GM18502 (cell line): ENCODE measurements around the gene MRPL51.

Source experiments
- ATAC-seq: cut with Tn5 transposase; IDR thresholded peaks from one replicate; pipeline ENCODE4 v1.9.1; 2021; ENCODE audit warnings: mild to moderate bottlenecking; ENCODE audit not compliant: unreplicated experiment, poor library complexity

The MRPL51 gene

DNA sequence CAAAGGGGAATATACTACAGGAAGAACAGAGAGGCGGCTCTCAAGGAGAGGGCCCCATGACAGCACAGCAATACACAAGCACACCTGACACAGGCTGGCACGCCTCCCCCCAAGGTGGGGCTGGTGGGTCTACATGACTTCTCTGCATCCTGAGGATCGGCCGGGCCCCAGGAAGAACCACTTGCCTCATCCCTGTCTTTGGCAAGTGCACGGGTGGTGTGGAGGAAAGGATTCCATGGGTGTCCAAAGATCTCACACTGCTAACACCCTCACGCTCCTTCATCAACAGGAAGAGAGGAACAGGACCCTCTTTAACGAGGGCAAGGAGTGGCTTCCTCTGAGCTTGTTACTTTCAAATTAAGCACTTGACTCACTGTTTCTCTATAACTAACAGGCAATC lies 29.8 kb downstream of the MRPL51 start:
- no peak for ATAC-seq

DNA sequence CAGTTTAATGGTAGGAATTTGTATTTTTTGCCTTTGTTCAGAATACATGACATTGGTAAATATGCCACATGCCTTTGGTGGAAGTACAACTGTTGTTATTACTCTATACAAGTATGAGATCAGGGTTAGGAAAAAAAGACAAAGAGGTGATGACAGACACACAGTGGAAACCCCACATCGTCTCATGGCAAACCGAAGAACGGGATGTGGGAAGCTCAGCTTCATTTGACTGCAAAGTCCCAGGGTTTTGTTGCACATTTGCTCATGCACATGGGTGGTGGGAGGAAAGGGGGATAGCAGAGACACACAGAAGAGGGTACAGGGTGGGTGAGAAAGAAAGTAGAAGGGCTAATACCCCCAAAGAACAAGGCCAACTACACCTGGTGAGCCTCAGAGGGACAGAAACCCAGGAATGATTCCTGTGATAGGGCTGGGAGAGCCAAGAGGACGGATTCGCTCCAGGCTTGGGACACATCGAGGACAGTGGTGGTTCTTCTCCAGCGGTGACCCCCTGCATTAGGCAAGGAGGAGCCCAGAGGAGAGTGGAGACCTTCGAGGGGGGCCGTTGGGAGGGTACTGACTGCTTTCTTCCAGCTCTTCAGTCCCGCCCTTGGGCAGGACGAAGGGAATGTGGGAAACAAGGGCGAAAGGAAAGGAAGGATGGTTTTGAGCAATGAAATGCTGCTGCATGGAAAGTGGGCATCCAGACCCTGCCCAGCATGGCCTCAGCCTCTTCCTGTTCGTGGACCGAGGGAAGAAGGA lies 30.6 kb downstream of the MRPL51 start:
- ATAC-seq: peak; percentile 13

DNA sequence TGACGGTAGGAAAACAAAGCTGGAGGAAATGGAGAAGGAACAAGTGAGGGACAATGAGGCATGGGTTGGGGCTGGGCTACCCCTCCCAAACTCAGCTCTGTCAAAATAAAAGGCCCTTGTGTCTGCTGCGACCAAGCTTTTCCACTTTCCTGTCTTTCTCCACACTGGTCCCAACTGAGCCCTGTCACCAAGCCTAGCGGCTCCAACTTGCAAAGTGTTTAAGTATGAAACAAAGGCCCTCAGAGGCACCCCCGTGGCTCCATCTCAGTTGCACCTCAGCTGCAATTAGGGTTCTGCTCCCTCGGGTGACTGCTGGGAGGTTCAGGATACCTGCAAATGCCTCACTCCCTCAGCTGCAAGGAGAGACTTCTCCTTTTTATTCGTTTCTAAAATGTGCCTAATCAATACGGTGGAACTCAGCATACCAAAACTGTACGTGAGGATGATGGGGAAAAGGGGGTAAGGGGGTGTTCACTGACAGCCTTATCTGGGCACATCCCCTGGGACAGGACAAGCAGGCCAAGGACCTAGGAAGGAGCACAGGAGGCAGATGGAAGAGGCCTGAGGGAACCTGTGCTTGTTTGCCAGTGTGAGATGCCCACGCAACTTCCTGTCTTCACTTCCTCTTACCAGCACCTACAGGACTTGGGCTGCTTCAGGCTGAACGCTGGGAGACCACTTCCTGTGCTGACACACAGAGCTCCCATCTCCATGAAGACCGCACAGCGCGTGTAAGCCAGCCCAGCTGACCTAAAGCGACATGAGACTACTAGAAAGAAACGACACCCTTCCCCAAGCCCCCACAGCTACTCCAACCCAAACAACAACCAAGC lies 31.4 kb downstream of the MRPL51 start:
- peak; percentile 71 for ATAC-seq

DNA sequence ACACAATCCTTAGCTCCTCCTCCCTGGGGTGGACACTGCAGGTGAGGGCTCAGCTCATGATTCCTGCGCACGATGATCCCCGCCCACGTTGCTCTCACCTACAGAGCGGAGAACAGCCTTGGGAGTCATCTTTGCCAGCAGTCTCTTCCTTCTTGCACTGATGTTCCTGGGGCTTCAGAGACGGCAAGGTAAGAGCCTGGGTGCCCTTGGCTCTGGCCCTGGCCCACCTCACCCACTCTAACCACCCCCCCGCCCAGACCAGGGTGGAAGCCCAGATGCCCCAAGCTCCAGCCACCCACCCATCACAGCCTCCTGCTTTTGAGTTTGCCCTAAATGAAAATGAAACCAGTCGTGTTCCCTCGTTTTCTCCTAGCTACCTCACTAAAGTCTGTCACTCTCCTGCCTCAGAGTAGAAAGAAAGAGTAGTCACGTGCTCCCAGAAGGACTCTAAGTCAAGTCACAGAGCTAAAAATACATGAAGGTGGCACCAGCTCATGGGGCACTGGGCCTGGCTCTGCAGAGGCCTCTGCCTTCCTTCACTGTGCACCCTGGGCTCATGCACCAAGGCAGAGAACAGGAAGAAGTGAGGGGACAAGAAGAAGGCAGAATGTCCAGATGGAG lies 32.2 kb downstream of the MRPL51 start:
- ATAC-seq: no peak

DNA sequence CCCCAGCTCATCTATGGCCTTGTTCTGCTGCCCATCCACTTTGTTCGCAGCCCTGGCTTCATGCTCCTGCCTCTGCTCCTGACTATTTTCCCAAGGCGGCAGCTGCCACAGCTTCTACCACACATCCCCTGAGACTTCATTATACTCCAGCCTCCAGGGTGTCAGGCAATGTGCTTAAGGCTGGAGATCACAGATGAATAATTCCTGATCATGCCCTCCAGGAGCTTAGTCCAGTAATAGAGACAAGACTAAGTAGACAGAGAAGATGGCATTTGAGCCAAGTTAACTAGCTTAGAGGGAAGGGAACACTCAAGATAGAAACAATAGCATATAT lies 34.1 kb downstream of the MRPL51 start:
- ATAC-seq: no peak

DNA sequence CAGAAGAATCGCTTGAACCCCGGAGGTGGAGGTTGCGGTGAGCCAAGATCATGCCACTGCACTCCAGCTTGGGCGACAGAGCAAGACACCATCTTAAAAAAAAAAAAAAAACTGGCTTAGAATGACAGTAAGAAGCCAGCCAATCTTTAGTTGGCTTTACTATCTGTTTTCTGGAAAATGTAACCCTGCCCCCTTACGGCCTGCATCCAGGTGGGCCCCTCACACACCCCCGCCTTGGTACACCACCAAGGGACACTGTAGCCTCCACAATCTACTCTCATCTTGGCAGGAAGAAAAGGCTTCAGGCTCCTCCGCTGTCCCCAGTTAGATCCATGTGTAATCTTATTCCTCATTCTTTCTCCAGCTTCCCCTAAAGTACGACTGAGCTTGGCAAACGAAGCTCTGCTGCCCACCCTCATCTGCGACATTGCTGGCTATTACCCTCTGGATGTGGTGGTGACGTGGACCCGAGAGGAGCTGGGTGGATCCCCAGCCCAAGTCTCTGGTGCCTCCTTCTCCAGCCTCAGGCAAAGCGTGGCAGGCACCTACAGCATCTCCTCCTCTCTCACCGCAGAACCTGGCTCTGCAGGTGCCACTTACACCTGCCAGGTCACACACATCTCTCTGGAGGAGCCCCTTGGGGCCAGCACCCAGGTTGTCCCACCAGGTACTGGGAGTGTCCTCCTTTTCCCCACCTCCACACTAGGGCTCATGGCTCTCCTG lies 34.6 kb downstream of the MRPL51 start:
- no peak for ATAC-seq

DNA sequence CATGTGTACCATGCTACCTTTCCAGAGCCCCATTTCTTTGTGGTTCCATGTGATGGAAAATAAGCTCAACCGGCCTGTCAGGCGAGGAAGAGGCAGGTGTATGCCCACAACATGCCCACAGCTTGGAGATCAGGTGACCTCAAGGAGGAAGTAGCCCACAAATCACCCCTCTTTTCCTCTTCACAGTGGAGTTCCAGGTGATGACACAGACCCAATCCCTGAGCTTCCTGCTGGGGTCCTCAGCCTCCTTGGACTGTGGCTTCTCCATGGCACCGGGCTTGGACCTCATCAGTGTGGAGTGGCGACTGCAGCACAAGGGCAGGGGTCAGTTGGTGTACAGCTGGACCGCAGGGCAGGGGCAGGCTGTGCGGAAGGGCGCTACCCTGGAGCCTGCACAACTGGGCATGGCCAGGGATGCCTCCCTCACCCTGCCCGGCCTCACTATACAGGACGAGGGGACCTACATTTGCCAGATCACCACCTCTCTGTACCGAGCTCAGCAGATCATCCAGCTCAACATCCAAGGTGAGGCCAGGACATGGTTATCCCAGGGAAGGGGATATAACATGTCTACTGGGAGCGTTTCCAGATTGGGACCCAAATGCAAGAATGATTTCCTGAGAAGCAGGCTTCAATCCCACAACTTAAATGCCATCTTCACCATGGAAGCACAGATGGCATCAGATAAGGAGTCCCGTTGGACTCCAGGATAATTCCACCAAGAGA lies 35.7 kb downstream of the MRPL51 start:
- no peak for ATAC-seq

DNA sequence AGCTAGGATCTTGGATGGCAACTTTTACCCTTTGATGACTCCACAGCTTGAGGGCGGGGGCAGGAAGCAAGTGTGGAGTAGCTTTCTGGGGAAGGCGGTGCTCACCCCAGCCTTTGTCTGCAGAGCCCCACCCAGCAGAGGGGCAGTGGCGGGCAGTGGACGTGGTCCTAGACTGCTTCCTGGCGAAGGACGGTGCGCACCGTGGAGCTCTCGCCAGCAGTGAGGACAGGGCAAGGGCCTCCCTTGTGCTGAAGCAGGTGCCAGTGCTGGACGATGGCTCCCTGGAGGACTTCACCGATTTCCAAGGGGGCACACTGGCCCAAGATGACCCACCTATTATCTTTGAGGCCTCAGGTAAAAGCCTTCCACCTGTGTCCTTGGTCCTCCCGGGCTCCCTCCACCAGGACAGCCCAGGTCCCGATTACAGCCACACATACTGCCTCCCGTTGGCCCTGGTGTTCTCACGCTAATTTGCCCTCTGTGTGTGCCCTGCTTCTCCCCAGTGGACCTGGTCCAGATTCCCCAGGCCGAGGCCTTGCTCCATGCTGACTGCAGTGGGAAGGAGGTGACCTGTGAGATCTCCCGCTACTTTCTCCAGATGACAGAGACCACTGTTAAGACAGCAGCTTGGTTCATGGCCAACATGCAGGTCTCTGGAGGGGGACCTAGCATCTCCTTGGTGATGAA lies 40.0 kb downstream of the MRPL51 start:
- no peak for ATAC-seq

DNA sequence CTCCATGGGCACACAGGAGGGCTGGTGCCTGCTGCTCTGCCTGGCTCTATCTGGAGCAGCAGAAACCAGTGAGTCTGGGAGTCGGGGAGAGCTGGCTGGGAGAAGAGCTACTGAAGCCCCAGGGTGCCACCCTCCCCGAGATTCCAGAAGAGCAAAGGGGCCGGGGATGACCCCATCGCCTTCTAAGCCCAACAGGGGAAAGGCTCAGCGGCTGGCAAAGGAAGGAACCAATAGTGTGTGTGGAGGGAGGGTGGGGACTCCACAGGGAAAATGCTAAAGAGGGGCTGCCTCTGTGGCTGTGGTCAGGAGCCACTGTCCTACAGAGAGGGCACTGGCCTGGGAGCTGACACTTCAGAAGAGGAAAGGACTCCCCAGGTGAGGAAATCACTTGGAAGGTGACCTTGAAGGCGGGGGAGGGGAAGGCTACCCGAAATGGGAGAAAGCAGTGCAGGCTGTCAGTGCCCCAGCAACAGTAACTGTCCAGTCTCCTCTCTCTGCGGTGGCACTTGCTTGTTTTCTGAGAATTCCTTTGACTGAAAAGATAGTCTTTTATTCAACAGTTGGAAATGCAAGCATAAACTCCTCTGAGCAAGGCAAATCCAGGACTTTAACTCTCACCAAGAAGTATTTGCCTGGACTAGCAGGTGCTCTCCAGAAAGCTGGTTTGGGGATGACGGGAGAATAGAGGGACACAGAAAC lies 40.7 kb downstream of the MRPL51 start:
- no peak for ATAC-seq

DNA sequence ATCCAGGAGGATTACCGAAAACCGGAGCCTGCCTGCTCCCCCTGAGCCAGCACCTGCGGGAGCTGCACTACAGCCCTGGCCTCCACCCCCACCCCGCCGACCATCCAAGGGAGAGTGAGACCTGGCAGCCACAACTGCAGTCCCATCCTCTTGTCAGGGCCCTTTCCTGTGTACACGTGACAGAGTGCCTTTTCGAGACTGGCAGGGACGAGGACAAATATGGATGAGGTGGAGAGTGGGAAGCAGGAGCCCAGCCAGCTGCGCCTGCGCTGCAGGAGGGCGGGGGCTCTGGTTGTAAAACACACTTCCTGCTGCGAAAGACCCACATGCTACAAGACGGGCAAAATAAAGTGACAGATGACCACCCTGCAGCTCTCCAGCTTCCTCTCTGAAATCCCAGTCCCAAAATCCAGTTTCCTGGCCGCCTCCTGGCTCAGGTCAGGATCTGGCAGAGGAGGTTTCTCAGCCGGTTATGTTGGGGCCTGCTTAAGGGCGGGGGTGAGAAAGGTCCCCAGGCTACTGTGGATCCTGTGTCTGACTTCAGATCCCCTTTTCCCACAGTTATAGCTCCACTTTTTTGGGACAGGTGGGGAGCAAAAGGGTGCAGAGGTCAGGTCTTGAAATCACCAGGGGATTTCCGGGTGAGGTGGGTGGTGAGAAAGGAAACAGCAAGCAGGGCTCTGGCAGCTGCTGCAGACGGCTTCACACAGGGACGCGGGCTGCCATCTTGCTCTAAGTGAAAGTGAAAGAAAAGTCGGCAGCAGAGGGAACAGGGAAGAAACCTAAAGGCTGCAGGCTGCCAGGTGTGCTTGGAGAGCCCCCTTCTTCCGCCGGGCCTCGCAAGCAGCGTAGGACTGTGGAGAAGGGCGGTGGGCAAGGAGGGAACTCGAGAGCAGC lies 41.5 kb downstream of the MRPL51 start, which contains the start of gene TAPBPL:
Gene TAPBPL (plus strand): TSS at position 695 of the 897 bp plus-strand sequence. CDS start 207 bp downstream, outside the sequence.
- ATAC-seq: peak; percentile 68

DNA sequence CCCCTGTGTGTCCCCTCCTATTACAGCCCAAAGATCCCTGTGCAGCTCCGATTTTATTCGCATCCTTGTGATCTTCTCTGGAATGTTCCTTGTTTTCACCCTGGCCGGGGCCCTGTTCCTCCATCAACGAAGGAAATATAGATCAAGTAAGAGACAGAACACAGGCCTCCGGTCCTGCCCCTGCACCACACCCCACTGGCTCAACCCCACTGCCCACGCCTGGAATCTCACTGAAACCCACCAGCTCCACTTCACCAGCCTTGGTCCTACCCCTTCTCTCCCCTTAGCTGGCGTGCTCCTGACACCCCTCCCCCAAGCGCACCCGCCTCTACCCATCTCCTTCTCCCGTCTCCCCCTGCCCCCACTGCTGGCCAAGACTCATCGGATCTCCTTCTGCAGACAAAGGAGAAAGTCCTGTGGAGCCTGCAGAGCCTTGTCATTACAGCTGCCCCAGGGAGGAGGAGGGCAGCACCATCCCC lies 42.2 kb downstream of the MRPL51 start:
- ATAC-seq: no peak

DNA sequence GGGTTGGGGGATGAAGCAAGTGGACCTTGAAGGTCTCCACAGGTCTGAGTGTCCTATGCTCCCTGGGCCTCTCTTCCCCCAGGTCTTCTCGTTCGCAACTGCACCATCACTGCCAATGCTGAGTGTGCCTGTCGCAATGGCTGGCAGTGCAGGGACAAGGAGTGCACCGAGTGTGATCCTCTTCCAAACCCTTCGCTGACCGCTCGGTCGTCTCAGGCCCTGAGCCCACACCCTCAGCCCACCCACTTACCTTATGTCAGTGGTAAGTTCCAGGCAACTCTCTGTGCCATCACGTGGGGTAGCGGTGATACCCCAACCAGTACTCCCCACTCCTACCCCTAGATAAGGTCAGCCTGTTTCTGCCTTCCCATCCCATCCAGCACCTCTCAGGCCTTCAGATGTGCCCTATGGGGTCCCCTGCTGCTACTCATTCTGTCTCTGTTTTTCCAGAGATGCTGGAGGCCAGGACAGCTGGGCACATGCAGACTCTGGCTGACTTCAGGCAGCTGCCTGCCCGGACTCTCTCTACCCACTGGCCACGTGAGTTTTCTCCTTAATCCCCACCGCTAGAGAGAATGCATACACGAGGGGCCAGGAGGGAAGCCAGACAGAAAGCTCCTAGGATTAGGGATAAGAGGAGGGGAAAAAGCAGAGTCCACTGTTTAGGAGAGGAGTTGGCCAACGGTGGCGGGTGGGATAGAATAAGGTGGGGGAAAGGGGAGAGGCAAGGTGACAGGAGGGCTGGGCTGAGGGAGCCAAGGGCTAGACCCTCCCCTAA lies 42.8 kb downstream of the MRPL51 start:
- no peak for ATAC-seq

DNA sequence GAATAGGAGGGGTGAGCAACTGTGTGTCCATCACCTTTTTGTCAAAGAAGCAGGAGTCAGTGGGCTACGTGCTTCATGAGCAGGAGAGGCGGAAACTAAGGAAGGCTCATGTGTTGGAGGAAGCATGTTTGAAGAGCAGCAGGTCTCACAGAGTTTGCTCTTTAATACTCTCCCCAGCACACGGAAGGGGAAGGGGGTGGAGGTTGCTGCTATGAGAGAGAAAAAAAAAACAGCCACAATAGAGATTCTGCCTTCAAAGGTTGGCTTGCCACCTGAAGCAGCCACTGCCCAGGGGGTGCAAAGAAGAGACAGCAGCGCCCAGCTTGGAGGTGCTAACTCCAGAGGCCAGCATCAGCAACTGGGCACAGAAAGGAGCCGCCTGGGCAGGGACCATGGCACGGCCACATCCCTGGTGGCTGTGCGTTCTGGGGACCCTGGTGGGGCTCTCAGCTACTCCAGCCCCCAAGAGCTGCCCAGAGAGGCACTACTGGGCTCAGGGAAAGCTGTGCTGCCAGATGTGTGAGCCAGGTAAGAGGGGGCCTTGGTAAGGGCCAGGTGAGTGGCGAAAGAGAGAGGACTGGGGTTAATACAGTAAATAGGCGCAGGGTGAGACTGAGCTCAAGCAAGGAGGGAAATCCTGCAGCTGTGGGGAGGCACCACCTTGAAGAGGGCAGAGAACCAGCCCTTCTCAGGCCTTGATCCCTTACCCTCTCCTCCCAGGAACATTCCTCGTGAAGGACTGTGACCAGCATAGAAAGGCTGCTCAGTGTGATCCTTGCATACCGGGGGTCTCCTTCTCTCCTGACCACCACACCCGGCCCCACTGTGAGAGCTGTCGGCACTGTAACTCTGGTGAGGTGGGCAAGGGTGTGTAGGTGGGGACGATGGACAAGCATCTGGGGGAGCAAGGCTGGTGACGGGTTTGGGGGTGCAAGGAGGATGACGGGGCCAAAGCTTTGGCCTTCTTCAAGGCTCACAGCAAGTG lies 48.1 kb downstream of the MRPL51 start, which contains the start of gene CD27:
Gene CD27 (plus strand): TSS at position 252 of the 985 bp plus-strand sequence. CDS start 141 bp downstream, at position 393.
- ATAC-seq: no peak

DNA sequence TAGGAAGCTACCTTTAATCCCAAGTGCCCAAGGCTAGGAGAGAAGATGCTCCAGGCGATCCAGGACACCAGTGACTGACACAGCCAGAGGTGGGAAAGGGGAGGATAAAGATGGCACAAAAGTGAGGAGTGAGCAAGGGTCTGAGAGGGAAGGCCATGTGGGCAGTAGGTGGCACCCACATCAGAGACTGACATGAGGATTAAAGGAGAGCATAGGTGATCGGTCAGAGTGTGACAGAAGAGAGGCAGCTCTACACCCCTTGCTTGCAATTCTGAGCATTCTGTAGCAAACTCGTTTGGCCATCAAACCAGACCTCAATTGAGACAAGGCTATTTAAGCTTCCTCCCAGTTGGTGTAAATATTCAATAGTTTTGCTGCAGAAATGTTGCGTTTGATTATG lies 49.0 kb downstream of the MRPL51 start:
- ATAC-seq: no peak

DNA sequence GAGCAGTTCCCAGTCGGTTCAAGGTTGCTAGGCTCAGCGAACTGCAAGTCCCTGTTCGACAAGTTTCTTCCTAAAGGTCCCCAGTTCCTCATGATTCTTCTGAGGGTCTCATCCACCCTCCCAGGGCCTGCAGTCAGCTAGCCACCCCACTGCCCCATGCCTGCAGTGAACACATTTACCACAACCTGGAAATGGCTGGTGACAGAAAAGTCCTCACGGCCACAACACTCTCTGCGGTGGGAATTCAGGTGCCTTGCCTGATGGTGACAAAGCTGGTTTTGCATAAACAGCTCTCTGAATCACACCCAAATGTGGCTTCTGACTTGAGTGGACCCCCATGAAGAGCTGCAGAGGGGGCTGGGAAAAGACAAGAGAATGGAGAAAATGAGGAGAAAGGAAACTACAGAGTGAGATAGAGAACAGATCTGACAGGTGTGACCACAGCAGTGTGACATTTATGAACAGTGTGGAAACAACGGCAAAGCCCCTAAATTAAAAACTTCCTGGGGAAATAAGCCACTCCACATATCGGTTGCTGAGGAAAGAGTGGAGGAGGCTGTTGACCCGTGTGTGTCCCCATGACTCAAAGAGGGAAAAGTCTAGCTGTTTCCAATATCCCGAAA lies 49.6 kb downstream of the MRPL51 start:
- ATAC-seq: no peak
